Measurements from ENCODE around the gene PDGFRB. TPM values are rescaled to one million over a fixed set of nuclear protein-coding genes. Genes with fewer than 3 reads are reported as not detected.

Gene PDGFRB
- total and polyA plus RNA-seq, 2 of the 8 experiments (the other 6 are each of a cell fraction or from before 2014, with no cell fraction given) = 4.2 to 13.7 TPM

- TF ChIP-seq RFX5 (IDR thresholded peaks at IDR 0.05; ENCODE audit: borderline replicate concordance, low read depth, low read length) = no peak
- no peak for TF ChIP-seq RNF2 (IDR thresholded peaks at IDR 0.05; ENCODE audit: borderline replicate concordance, low read depth, low read length, missing control alignments, poor library complexity, severe bottlenecking)
- no peak for TF ChIP-seq KDM5A (IDR thresholded peaks at IDR 0.05; ENCODE audit: low read length)
- TF ChIP-seq SP1 (IDR thresholded peaks at IDR 0.05; ENCODE audit: low read depth, low read length) = no peak
- TF ChIP-seq SIRT6 (IDR thresholded peaks at IDR 0.05; ENCODE audit: low read length) = no peak
- no peak for TF ChIP-seq SIN3A (conservative IDR thresholded peaks at IDR 0.05 in 1 of 2, IDR thresholded peaks at IDR 0.05 in 1 of 2; ENCODE audit: low read depth in 1 of 2, low read length in 2 of 2)
- no peak for TF ChIP-seq GABPA (IDR thresholded peaks at IDR 0.05; ENCODE audit: borderline replicate concordance, insufficient read depth, low read length)
- no peak for TF ChIP-seq USF2 (IDR thresholded peaks at IDR 0.05; ENCODE audit: low read length)
- no peak for TF ChIP-seq CHD7 (IDR thresholded peaks at IDR 0.05; ENCODE audit: insufficient replicate concordance, low read length)
These were observed 16.9 kb upstream of the PDGFRB start (continued) for GRCh38 chr5:150172556-150172955.

All from H1 (cell line).